GM10266 (cell line): ENCODE results near the gene STX2.
"Not testable (repeated sequence)": the region's sequence is repeated elsewhere in the genome, so short reads cannot be mapped to it uniquely, and the experiment has no call there.

Experiments used
- DNase-seq: peaks from one replicate; pipeline ENCODE4 v3.0.0; 2012; ENCODE audit errors: extremely low spot score
- CTCF ChIP-seq: IDR thresholded peaks from 2 replicates; pipeline ENCODE4 v1.5.1; 2012; ENCODE audit warnings: mild to moderate bottlenecking, low read depth; ENCODE audit not compliant: control insufficient read depth, insufficient read depth; ENCODE audit errors: missing control alignments

The STX2 gene

GRCh38 chr12:130791629-130792028, 47.4 kb downstream of the STX2 start:
- DNase-seq: no peak
- no peak for TF ChIP-seq CTCF

- no peak for DNase-seq
- no peak for TF ChIP-seq CTCF
These were observed 50.5 kb downstream of the STX2 start for GRCh38 chr12:130788515-130788914.

- TF ChIP-seq CTCF: no peak
- no peak for DNase-seq
These were observed 51.3 kb downstream of the STX2 start for GRCh38 chr12:130787445-130788410.

GRCh38 chr12:130787041-130787440, 52.0 kb downstream of the STX2 start:
- no peak for TF ChIP-seq CTCF
- no peak for DNase-seq

- no peak for TF ChIP-seq CTCF
- no peak for DNase-seq
These were observed 55.8 kb downstream of the STX2 start for GRCh38 chr12:130783110-130783715.

GRCh38 chr12:130782245-130782644, 56.8 kb downstream of the STX2 start:
- DNase-seq: not testable (repeated sequence)

GRCh38 chr12:130780880-130781575, 58.0 kb downstream of the STX2 start:
- DNase-seq: no peak
- no peak for TF ChIP-seq CTCF
